Calu3 (cell line): ENCODE results near the gene GLS. TPM values are rescaled to one million over a fixed set of nuclear protein-coding genes. Genes with fewer than 3 reads are reported as not detected.

Source experiments
- BruUV-seq: library from RNA; stranded (reverse); fragments of 400-500 nt; replicated peaks from 2 replicates; lab custom pipeline; 2021; lab: Mats Ljungman, UMichigan
- CTCF ChIA-PET: fragments of 300-600 bp; sonication (Branson Sonifier 250); formaldehyde crosslinking; loops from one replicate; lab custom pipeline; 2022; ENCODE audit warnings: antibody characterized with exemption; lab: Charles Lee
- DNase-seq: peaks from one replicate; pipeline ENCODE4 v3.0.0; 2022
- H3K27ac Mint-ChIP-seq: one replicate; pipeline ENCODE4 v1.8.0; 2022; ENCODE audit warnings: mixed read lengths; ENCODE audit not compliant: unreplicated experiment
- H3K27me3 Mint-ChIP-seq: one replicate; pipeline ENCODE4 v1.8.0; 2022; ENCODE audit warnings: mixed read lengths; ENCODE audit not compliant: unreplicated experiment
- H3K36me3 Mint-ChIP-seq: one replicate; pipeline ENCODE4 v1.8.0; 2022; ENCODE audit warnings: mild to moderate bottlenecking, moderate library complexity, mixed read lengths; ENCODE audit not compliant: insufficient read depth, unreplicated experiment
- H3K4me1 Mint-ChIP-seq: one replicate; pipeline ENCODE4 v1.8.0; 2022; ENCODE audit warnings: mild to moderate bottlenecking, low read depth, mixed read lengths; ENCODE audit not compliant: unreplicated experiment
- H3K4me3 Mint-ChIP-seq: one replicate; pipeline ENCODE4 v1.8.0; 2022; ENCODE audit warnings: mild to moderate bottlenecking, low read depth, moderate library complexity, mixed read lengths; ENCODE audit not compliant: unreplicated experiment
- H3K9me3 Mint-ChIP-seq: one replicate; pipeline ENCODE4 v1.8.0; 2022; ENCODE audit warnings: low read depth, mixed read lengths; ENCODE audit not compliant: unreplicated experiment
- CTCF ChIP-seq: fragments of 200-600 bp; IDR thresholded peaks from one replicate; pipeline ENCODE4 v1.8.0; 2022; ENCODE audit warnings: antibody characterized with exemption; ENCODE audit not compliant: unreplicated experiment
- intact Hi-C: fragments of 100-400 bp; cut with micrococcal nuclease; formaldehyde crosslinking; loops from one replicate; pipeline ENCODE4 v1.10.0; 2022; ENCODE audit not compliant: unreplicated experiment
- total RNA-seq: library from RNA; stranded (reverse); gene quantifications from 2 replicates; pipeline ENCODE4 v1.2.3, GENCODE V29; 2022

Gene GLS
- total RNA-seq, 1 experiment from 2014 or later: 115 TPM

DNA sequence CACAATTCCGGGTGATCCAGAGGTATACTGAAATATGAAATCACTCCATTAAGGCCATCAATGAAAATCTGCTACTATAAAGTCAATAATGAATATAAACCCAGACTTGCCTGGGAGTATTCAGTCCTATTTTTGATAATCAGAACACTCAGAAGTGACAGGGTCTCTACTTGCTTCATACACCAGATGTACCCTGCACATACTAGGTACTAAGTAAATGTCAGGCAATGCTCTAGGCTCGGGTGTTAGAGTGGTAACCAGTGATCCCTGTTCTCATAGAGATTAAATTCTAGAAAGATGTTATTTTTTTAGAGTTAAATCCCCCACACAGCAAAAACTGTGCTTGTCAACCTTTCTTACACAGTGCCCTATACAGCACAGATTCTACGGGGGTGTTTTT lies 121.0 kb downstream of the GLS start:
- H3K27me3 Mint-ChIP-seq: no peaks in the 10 kb centered on the region
- no peak overlapping the region for H3K27ac Mint-ChIP-seq
- no TSS peak for BruUV-seq
- no peak overlapping the region for H3K4me3 Mint-ChIP-seq
- no peaks in the 10 kb centered on the region for H3K9me3 Mint-ChIP-seq
- H3K4me1 Mint-ChIP-seq: no peaks in the 10 kb centered on the region
- no peak for DNase-seq
- intact Hi-C loops: no loop called here
- CTCF ChIA-PET: no interaction called here
- H3K36me3 Mint-ChIP-seq: peaks cover 65% of the 10 kb centered on the region
- no peak for TF ChIP-seq CTCF

DNA sequence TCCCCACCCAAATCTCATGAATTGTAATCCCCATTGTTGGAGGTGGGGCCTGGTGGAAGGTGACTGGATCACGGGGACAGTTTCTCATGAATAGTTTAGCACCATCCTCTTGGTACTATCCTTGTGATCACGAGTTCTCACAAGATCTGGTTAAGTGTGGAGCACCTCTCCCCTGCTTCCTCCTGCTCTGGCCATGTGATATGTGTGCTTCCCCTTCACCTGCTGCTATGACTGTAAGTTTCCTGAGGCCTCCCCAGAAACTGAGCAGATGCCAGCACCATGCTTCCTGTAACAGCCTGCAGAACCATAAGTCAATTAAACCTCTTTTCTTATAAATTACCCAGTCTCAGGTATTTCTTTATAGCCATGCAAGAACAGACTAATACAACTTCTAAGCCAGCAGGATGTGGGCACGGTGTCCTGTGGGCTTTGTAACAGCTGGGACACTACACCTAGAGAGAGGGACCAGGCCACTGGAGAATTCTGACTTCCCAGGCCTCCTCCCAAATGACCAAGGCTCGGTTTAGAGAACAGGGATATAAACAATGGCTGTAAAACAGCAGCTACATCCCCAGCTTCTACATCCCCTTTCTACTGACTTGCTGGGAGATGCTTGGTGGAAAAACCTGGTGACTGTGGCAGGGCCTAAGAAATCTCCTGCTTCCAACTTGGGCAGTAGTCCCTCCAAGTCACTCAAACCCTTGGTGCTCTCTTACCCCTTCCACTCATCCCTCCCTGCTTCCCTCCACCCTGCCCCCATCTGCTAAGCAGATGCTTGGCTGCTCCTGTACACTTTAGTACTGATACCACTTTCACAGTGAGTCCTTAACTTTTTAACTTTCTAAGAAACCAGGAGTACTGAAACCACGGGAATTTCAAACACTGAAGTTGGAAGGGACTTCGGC lies 123.0 kb downstream of the GLS start:
- peaks cover 69% of the 10 kb centered on the region for H3K36me3 Mint-ChIP-seq
- no peaks in the 10 kb centered on the region for H3K9me3 Mint-ChIP-seq
- no peak for TF ChIP-seq CTCF
- H3K4me1 Mint-ChIP-seq: no peaks in the 10 kb centered on the region
- H3K27me3 Mint-ChIP-seq: no peaks in the 10 kb centered on the region
- CTCF ChIA-PET: no interaction called here
- intact Hi-C loops: no loop called here
- H3K27ac Mint-ChIP-seq: no peak overlapping the region
- H3K4me3 Mint-ChIP-seq: no peak overlapping the region
- BruUV-seq: no TSS peak
- DNase-seq: no peak

GRCh38 chr2:191006297-191006696 lies 125.7 kb downstream of the GLS start:
- no peak overlapping the region for H3K4me3 Mint-ChIP-seq
- H3K9me3 Mint-ChIP-seq: no peaks in the 10 kb centered on the region
- H3K36me3 Mint-ChIP-seq: peaks cover 60% of the 10 kb centered on the region
- intact Hi-C loops: no loop called here
- CTCF ChIA-PET: no interaction called here
- no peak for TF ChIP-seq CTCF
- DNase-seq: no peak
- H3K4me1 Mint-ChIP-seq: peaks cover 8% of the 10 kb centered on the region
- no TSS peak for BruUV-seq
- H3K27me3 Mint-ChIP-seq: no peaks in the 10 kb centered on the region
- H3K27ac Mint-ChIP-seq: no peak overlapping the region

- no peak overlapping the region for H3K27ac Mint-ChIP-seq
- H3K4me3 Mint-ChIP-seq: no peak overlapping the region
- TF ChIP-seq CTCF: no peak
- no peaks in the 10 kb centered on the region for H3K9me3 Mint-ChIP-seq
- peaks cover 8% of the 10 kb centered on the region for H3K4me1 Mint-ChIP-seq
- CTCF ChIA-PET: no interaction called here
- H3K27me3 Mint-ChIP-seq: no peaks in the 10 kb centered on the region
- intact Hi-C loops: no loop called here
- no TSS peak for BruUV-seq
- no peak for DNase-seq
- H3K36me3 Mint-ChIP-seq: peaks cover 52% of the 10 kb centered on the region
Observed at GRCh38 chr2:191006997-191007783, 126.6 kb downstream of the GLS start.
